GM12878 (cell line): Measurements from ENCODE around the gene DAPK2. TPM values are rescaled to one million over a fixed set of nuclear protein-coding genes. Genes with fewer than 3 reads are reported as not detected.

ENCODE experiments used
- BCL3 ChIP-seq: IDR thresholded peaks from 2 replicates; pipeline ENCODE4 v1.6.1; 2011; ENCODE audit warnings: borderline replicate concordance, low read depth, mild to moderate bottlenecking, moderate library complexity, low read length; ENCODE audit not compliant: insufficient read depth, poor library complexity, severe bottlenecking
- ETV6 ChIP-seq, 2 experiments: fragments of 450-650 bp in 1 of 2; IDR thresholded peaks in 1 of 2; conservative IDR thresholded peaks in 1 of 2; 2 replicates each; pipeline ENCODE4 v1.6.1; 2014; ENCODE audit warnings: antibody characterized with exemption in 1 of 2, borderline replicate concordance in 1 of 2, low read depth in 1 of 2, mild to moderate bottlenecking in 1 of 2, moderate library complexity in 1 of 2
- HDAC2 ChIP-seq: fragments of 200-600 bp; sonication (generic); IDR thresholded peaks from 2 replicates; pipeline ENCODE4 v1.6.1; 2017
- KDM1A ChIP-seq: fragments of 200-600 bp; sonication (generic); IDR thresholded peaks from 2 replicates; pipeline ENCODE4 v1.6.1; 2016; ENCODE audit warnings: borderline replicate concordance
- MYB ChIP-seq: fragments of 150-350 bp; IDR thresholded peaks from 2 replicates; pipeline ENCODE4 v1.6.1; 2014; ENCODE audit warnings: mild to moderate bottlenecking, low read depth, low read length, borderline replicate concordance
- MYC ChIP-seq: IDR thresholded peaks from 2 replicates; pipeline ENCODE4 v1.6.1; 2011; ENCODE audit warnings: mild to moderate bottlenecking, low read length, moderate library complexity, inconsistent platforms; ENCODE audit not compliant: insufficient read depth, insufficient replicate concordance, insufficient read length, severe bottlenecking
- polyA plus RNA-seq, 11 experiments: library from polyadenylated mRNA; depleted of rRNA in 4 of 11; unstranded in 6 of 11; stranded (reverse) in 5 of 11; fragments of >200 nt; fragmentation: Nextera tagmentation in 4 of 11; fragmentation: Illumina TruSeq in 1 of 11; extraction: Ambion mirVana in 4 of 11; extraction: Trizol in 1 of 11; gene quantifications; 1 replicate in 1 of 11; 2 replicates in 10 of 11; pipeline versions ENCODE4 v1.2.1 to v1.2.3, GENCODE V29; 2011 to 2016; ENCODE audit warnings: inconsistent platforms in 2 of 11, missing spikeins in 2 of 11, low read depth in 1 of 11
- total RNA-seq, 4 experiments: library from RNA; depleted of rRNA in 3 of 4; stranded (reverse); fragments of >200 nt in 3 of 4; fragmentation: Illumina TruSeq in 1 of 4; extraction: Trizol in 1 of 4; gene quantifications; 2 replicates each; pipeline versions ENCODE4 v1.2.1 to v1.2.3, GENCODE V29; 2013 to 2021
- TF ChIP-seq, protein P1 (sequence below): IDR thresholded peaks from 2 replicates; pipeline ENCODE4 v1.6.1; 2012; ENCODE audit warnings: improper control_type of control experiment, low read depth, low read length; ENCODE audit not compliant: insufficient replicate concordance

Gene DAPK2
- total and polyA plus RNA-seq, 10 of the 15 experiments (the other 5 are each of a cell fraction or from before 2014, with no cell fraction given): 0.69 to 8.4 (median 4.1) TPM

- TF ChIP-seq ETV6 (conservative IDR thresholded peaks at IDR 0.05 in 1 of 2, IDR thresholded peaks at IDR 0.05 in 1 of 2; ENCODE audit: borderline replicate concordance in 1 of 2, low read depth in 1 of 2) (no peak), KDM1A (no peak), BCL3 (no peak), MYC (no peak), HDAC2 (no peak), MYB (no peak)
- TF ChIP-seq, protein P1, sequence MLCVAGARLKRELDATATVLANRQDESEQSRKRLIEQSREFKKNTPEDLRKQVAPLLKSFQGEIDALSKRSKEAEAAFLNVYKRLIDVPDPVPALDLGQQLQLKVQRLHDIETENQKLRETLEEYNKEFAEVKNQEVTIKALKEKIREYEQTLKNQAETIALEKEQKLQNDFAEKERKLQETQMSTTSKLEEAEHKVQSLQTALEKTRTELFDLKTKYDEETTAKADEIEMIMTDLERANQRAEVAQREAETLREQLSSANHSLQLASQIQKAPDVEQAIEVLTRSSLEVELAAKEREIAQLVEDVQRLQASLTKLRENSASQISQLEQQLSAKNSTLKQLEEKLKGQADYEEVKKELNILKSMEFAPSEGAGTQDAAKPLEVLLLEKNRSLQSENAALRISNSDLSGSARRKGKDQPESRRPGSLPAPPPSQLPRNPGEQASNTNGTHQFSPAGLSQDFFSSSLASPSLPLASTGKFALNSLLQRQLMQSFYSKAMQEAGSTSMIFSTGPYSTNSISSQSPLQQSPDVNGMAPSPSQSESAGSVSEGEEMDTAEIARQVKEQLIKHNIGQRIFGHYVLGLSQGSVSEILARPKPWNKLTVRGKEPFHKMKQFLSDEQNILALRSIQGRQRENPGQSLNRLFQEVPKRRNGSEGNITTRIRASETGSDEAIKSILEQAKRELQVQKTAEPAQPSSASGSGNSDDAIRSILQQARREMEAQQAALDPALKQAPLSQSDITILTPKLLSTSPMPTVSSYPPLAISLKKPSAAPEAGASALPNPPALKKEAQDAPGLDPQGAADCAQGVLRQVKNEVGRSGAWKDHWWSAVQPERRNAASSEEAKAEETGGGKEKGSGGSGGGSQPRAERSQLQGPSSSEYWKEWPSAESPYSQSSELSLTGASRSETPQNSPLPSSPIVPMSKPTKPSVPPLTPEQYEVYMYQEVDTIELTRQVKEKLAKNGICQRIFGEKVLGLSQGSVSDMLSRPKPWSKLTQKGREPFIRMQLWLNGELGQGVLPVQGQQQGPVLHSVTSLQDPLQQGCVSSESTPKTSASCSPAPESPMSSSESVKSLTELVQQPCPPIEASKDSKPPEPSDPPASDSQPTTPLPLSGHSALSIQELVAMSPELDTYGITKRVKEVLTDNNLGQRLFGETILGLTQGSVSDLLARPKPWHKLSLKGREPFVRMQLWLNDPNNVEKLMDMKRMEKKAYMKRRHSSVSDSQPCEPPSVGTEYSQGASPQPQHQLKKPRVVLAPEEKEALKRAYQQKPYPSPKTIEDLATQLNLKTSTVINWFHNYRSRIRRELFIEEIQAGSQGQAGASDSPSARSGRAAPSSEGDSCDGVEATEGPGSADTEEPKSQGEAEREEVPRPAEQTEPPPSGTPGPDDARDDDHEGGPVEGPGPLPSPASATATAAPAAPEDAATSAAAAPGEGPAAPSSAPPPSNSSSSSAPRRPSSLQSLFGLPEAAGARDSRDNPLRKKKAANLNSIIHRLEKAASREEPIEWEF: no peak
These were observed 158.1 kb downstream of the DAPK2 start (continued) for GRCh38 chr15:63888146-63888545.
